Measurements from ENCODE around the gene ALDOC. TPM values are rescaled to one million over a fixed set of nuclear protein-coding genes. Genes with fewer than 3 reads are reported as not detected.

ALDOC gene
- total and polyA plus RNA-seq, 4 donors, result 40.1 to 131 (median 94.8) TPM

- Histone ChIP-seq H3K4me3 (ENCODE audit: low read depth in 1 of 3, low read length in 3 of 3) (no peak overlapping the region), H3K9me3 (ENCODE audit: control insufficient read depth in 4 of 4, low read length in 3 of 4) (no peaks in the 10 kb centered on the region), H3K9ac (ENCODE audit: low read depth in 1 of 2, low read length in 2 of 2) (no peak overlapping the region), H3K27ac (ENCODE audit: low read depth in 1 of 2, low read length in 2 of 2) (no peak overlapping the region), H3K4me1 (ENCODE audit: control insufficient read depth in 4 of 4, insufficient read depth in 4 of 4, low read length in 3 of 4) (peaks cover 0 to 2% (median 0%) of the 10 kb centered on the region in 4 donors), H3K36me3 (ENCODE audit: control insufficient read depth in 4 of 4, insufficient read depth in 3 of 4, low read depth in 1 of 4, low read length in 3 of 4) (peaks cover 0 to 6% (median 2%) of the 10 kb centered on the region in 4 donors), H3K27me3 (ENCODE audit: control insufficient read depth in 4 of 4, insufficient read depth in 4 of 4, low read length in 3 of 4) (no peaks in the 10 kb centered on the region)
- 85% methylated on average over 6 of the region's 6 CpGs for WGBS
- TF ChIP-seq GABPA (IDR thresholded peaks at IDR 0.05 in 1 of 2, conservative IDR thresholded peaks at IDR 0.05 in 1 of 2) (no peak), JUND (IDR thresholded peaks at IDR 0.05) (no peak), TAF1 (conservative IDR thresholded peaks at IDR 0.05) (no peak), NR2F2 (IDR thresholded peaks at IDR 0.05) (no peak), SP1 (IDR thresholded peaks at IDR 0.05) (no peak), CTCF (IDR thresholded peaks at IDR 0.05; ENCODE audit: low read depth, low read length, missing input control) (no peak), FOXA2 (IDR thresholded peaks at IDR 0.05) (no peak), ZBTB33 (IDR thresholded peaks at IDR 0.05) (no peak), REST (IDR thresholded peaks at IDR 0.05) (no peak), RAD21 (IDR thresholded peaks at IDR 0.05) (no peak), RXRA (IDR thresholded peaks at IDR 0.05) (no peak), MAX (IDR thresholded peaks at IDR 0.05) (no peak), HNF4A (conservative IDR thresholded peaks at IDR 0.05) (no peak), YY1 (IDR thresholded peaks at IDR 0.05) (no peak)
- no peak for DNase-seq (ENCODE audit: low spot score)
Observed at GRCh38 chr17:28545787-28546415, 30.8 kb downstream of the ALDOC start.

- H3K27me3 ChIP-seq (ENCODE audit: control insufficient read depth in 4 of 4, insufficient read depth in 4 of 4, low read length in 3 of 4), result no peaks in the 10 kb centered on the region
- no peak overlapping the region for H3K27ac ChIP-seq (ENCODE audit: low read depth in 1 of 2, low read length in 2 of 2)
- H3K9ac ChIP-seq (ENCODE audit: low read depth in 1 of 2, low read length in 2 of 2), result no peak overlapping the region
- no peak overlapping the region for H3K4me3 ChIP-seq (ENCODE audit: low read depth in 1 of 3, low read length in 3 of 3)
- DNase-seq (ENCODE audit: low spot score), result no peak
- H3K9me3 ChIP-seq (ENCODE audit: control insufficient read depth in 4 of 4, low read length in 3 of 4), result no peaks in the 10 kb centered on the region
- peaks cover 0 to 2% (median 0%) of the 10 kb centered on the region in 4 donors for H3K4me1 ChIP-seq (ENCODE audit: control insufficient read depth in 4 of 4, insufficient read depth in 4 of 4, low read length in 3 of 4)
- H3K36me3 ChIP-seq (ENCODE audit: control insufficient read depth in 4 of 4, insufficient read depth in 3 of 4, low read depth in 1 of 4, low read length in 3 of 4), result peaks cover 0 to 6% (median 2%) of the 10 kb centered on the region in 4 donors
- 80% methylated on average over 2 of the region's 2 CpGs for WGBS
- TF ChIP-seq REST (IDR thresholded peaks at IDR 0.05) (no peak), HNF4A (conservative IDR thresholded peaks at IDR 0.05) (no peak), FOXA2 (IDR thresholded peaks at IDR 0.05) (no peak), RAD21 (IDR thresholded peaks at IDR 0.05) (no peak), EGR1 (IDR thresholded peaks at IDR 0.05; ENCODE audit: low read depth in 2 of 2) (no peak), HNF4G (IDR thresholded peaks at IDR 0.05) (no peak), ATF3 (IDR thresholded peaks at IDR 0.05) (no peak), ZBTB33 (IDR thresholded peaks at IDR 0.05) (no peak), GABPA (IDR thresholded peaks at IDR 0.05 in 1 of 2, conservative IDR thresholded peaks at IDR 0.05 in 1 of 2) (no peak), TAF1 (conservative IDR thresholded peaks at IDR 0.05) (no peak), JUND (IDR thresholded peaks at IDR 0.05) (no peak), MAX (IDR thresholded peaks at IDR 0.05) (no peak)
Observed at GRCh38 chr17:28545141-28545503, 31.6 kb downstream of the ALDOC start.

All from liver (tissue), 9 donors.